ENCODE results near the gene TMEM60.

- TF ChIP-seq CTCF (IDR thresholded peaks at IDR 0.05; ENCODE audit: low read depth, low read length) (no peak), EZH2phosphoT487 (IDR thresholded peaks at IDR 0.05; ENCODE audit: low read depth) (no peak)
Observed at GRCh38 chr7:77843194-77843593, 45.0 kb upstream of the TMEM60 start.

Data from OCI-LY3 (cell line).